Measurements from ENCODE around the gene LRP1B.

Gene LRP1B

GRCh38 chr2:140648393-140648792 lies 1482.4 kb downstream of the LRP1B start:
- no peak for TF ChIP-seq TAF1 (IDR thresholded peaks at IDR 0.05; ENCODE audit: borderline replicate concordance, insufficient read depth, low read length)
- TF ChIP-seq POLR2AphosphoS5 (IDR thresholded peaks at IDR 0.05; ENCODE audit: low read depth, low read length) = no peak
- no peak for TF ChIP-seq FOXP2 (optimal IDR thresholded peaks at IDR 0.05; ENCODE audit: borderline replicate concordance, extremely low read depth, extremely low read length, insufficient read depth)
- TF ChIP-seq REST (IDR thresholded peaks at IDR 0.05; ENCODE audit: insufficient read depth in 1 of 2, low read depth in 2 of 2, low read length in 2 of 2) = no peak
- TF ChIP-seq SIN3A (IDR thresholded peaks at IDR 0.05; ENCODE audit: borderline replicate concordance, insufficient read depth, low read length) = no peak

- TF ChIP-seq TAF1 (IDR thresholded peaks at IDR 0.05; ENCODE audit: borderline replicate concordance, insufficient read depth, low read length) (no peak), FOXP2 (optimal IDR thresholded peaks at IDR 0.05; ENCODE audit: borderline replicate concordance, extremely low read depth, extremely low read length, insufficient read depth) (no peak), POLR2AphosphoS5 (IDR thresholded peaks at IDR 0.05; ENCODE audit: low read depth, low read length) (no peak), REST (IDR thresholded peaks at IDR 0.05; ENCODE audit: insufficient read depth in 1 of 2, low read depth in 2 of 2, low read length in 2 of 2) (no peak), SIN3A (IDR thresholded peaks at IDR 0.05; ENCODE audit: borderline replicate concordance, insufficient read depth, low read length) (no peak)
These were observed 1487.0 kb downstream of the LRP1B start for GRCh38 chr2:140643761-140644187.

GRCh38 chr2:140641163-140641562 lies 1489.7 kb downstream of the LRP1B start:
- TF ChIP-seq REST (IDR thresholded peaks at IDR 0.05; ENCODE audit: insufficient read depth in 1 of 2, low read depth in 2 of 2, low read length in 2 of 2) = no peak
- no peak for TF ChIP-seq SIN3A (IDR thresholded peaks at IDR 0.05; ENCODE audit: borderline replicate concordance, insufficient read depth, low read length)
- no peak for TF ChIP-seq FOXP2 (optimal IDR thresholded peaks at IDR 0.05; ENCODE audit: borderline replicate concordance, extremely low read depth, extremely low read length, insufficient read depth)
- TF ChIP-seq POLR2AphosphoS5 (IDR thresholded peaks at IDR 0.05; ENCODE audit: low read depth, low read length) = no peak
- TF ChIP-seq TAF1 (IDR thresholded peaks at IDR 0.05; ENCODE audit: borderline replicate concordance, insufficient read depth, low read length) = no peak

GRCh38 chr2:140639628-140640027 lies 1491.2 kb downstream of the LRP1B start:
- TF ChIP-seq SIN3A (IDR thresholded peaks at IDR 0.05; ENCODE audit: borderline replicate concordance, insufficient read depth, low read length) (no peak), POLR2AphosphoS5 (IDR thresholded peaks at IDR 0.05; ENCODE audit: low read depth, low read length) (no peak), TAF1 (IDR thresholded peaks at IDR 0.05; ENCODE audit: borderline replicate concordance, insufficient read depth, low read length) (no peak), FOXP2 (optimal IDR thresholded peaks at IDR 0.05; ENCODE audit: borderline replicate concordance, extremely low read depth, extremely low read length, insufficient read depth) (no peak)

GRCh38 chr2:140630557-140630956 lies 1500.3 kb downstream of the LRP1B start:
- TF ChIP-seq REST (IDR thresholded peaks at IDR 0.05; ENCODE audit: insufficient read depth in 1 of 2, low read depth in 2 of 2, low read length in 2 of 2) (no peak), SIN3A (IDR thresholded peaks at IDR 0.05; ENCODE audit: borderline replicate concordance, insufficient read depth, low read length) (no peak), TAF1 (IDR thresholded peaks at IDR 0.05; ENCODE audit: borderline replicate concordance, insufficient read depth, low read length) (no peak), FOXP2 (optimal IDR thresholded peaks at IDR 0.05; ENCODE audit: borderline replicate concordance, extremely low read depth, extremely low read length, insufficient read depth) (no peak), POLR2AphosphoS5 (IDR thresholded peaks at IDR 0.05; ENCODE audit: low read depth, low read length) (no peak)

All from PFSK-1 (cell line).